ENCODE results near the gene SLC45A1. TPM values are rescaled to one million over a fixed set of nuclear protein-coding genes. Genes with fewer than 3 reads are reported as not detected.

The SLC45A1 gene
- total and polyA plus RNA-seq, 8 donors, result 1.1 to 3.0 (median 2.4) TPM; not detected in 3

DNA sequence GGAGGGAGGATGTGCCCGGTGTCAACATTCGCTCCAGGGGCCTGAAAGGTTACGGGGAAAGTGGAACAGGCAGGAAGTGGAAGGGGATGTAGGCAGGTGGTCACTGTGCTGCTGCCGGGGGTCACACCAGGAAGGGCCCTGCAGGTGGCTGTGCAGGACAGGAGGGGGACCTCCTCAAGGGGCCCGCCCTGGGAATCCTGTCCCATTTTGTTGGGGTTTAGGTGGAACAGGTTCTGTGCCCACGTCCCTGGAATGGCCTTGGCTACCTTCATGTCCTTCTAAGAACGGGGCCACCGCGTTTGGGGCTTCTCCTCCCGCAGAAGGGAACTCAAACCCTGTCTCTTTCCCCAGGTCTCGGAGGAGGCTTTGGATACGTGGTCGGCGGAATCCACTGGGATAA is 11.9 kb downstream of the SLC45A1 start:
- Histone ChIP-seq H3K4me3 (no peak overlapping the region), H3K36me3 (peaks cover 5 to 48% (median 11%) of the 10 kb centered on the region in 4 donors), H3K27me3 (no peaks in the 10 kb centered on the region), H3K27ac (no peak overlapping the region), H3K9me3 (no peaks in the 10 kb centered on the region), H3K4me1 (no peaks in the 10 kb centered on the region)
- TF ChIP-seq, protein P1, sequence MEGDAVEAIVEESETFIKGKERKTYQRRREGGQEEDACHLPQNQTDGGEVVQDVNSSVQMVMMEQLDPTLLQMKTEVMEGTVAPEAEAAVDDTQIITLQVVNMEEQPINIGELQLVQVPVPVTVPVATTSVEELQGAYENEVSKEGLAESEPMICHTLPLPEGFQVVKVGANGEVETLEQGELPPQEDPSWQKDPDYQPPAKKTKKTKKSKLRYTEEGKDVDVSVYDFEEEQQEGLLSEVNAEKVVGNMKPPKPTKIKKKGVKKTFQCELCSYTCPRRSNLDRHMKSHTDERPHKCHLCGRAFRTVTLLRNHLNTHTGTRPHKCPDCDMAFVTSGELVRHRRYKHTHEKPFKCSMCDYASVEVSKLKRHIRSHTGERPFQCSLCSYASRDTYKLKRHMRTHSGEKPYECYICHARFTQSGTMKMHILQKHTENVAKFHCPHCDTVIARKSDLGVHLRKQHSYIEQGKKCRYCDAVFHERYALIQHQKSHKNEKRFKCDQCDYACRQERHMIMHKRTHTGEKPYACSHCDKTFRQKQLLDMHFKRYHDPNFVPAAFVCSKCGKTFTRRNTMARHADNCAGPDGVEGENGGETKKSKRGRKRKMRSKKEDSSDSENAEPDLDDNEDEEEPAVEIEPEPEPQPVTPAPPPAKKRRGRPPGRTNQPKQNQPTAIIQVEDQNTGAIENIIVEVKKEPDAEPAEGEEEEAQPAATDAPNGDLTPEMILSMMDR (IDR thresholded peaks at IDR 0.05), result no peak
- no peak for TF ChIP-seq EP300 (IDR thresholded peaks at IDR 0.05)
- no peak for TF ChIP-seq POLR2A (IDR thresholded peaks at IDR 0.05)
- TF ChIP-seq POLR2AphosphoS5 (IDR thresholded peaks at IDR 0.05), result no peak
- WGBS, 5 donors, result 85 to 92% (median 89%) methylated on average over 14 of the region's 14 CpGs
- DNase-seq, result no peak
- intact Hi-C loops (cut with DNase I; ENCODE audit: low total_unique reads), result no loop called here

DNA sequence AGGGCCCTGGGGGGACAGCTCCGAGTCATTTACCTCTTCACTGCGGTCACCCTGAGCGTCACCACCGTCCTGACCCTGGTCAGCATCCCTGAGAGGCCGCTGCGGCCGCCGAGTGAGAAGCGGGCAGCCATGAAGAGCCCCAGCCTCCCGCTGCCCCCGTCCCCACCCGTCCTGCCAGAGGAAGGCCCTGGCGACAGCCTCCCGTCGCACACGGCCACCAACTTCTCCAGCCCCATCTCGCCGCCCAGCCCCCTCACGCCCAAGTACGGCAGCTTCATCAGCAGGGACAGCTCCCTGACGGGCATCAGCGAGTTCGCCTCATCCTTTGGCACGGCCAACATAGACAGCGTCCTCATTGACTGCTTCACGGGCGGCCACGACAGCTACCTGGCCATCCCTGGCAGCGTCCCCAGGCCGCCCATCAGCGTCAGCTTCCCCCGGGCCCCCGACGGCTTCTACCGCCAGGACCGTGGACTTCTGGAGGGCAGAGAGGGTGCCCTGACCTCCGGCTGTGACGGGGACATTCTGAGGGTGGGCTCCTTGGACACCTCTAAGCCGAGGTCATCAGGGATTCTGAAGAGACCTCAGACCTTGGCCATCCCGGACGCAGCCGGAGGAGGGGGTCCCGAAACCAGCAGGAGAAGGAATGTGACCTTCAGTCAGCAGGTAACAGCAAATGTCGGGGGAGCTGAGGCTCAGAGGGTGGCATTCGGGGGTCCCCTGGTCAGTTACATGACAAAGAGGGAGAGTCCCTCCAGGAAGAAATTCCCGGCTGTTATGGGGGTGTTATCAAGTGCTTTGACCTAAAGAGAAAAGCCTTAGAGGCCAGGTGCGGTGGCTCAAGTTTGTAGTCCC is 12.6 kb downstream of the SLC45A1 start:
- Histone ChIP-seq H3K36me3 (peaks cover 5 to 50% (median 13%) of the 10 kb centered on the region in 4 donors), H3K9me3 (no peaks in the 10 kb centered on the region), H3K27ac (no peak overlapping the region), H3K27me3 (no peaks in the 10 kb centered on the region), H3K4me1 (no peaks in the 10 kb centered on the region), H3K4me3 (no peak overlapping the region)
- DNase-seq, result no peak
- intact Hi-C loops (cut with DNase I; ENCODE audit: low total_unique reads), result no loop called here
- WGBS, 5 donors, result 91 to 95% (median 92%) methylated on average over 42 to 47 of the region's 47 CpGs
- TF ChIP-seq POLR2AphosphoS5 (IDR thresholded peaks at IDR 0.05), result no peak
- no peak for TF ChIP-seq POLR2A (IDR thresholded peaks at IDR 0.05)
- TF ChIP-seq EP300 (IDR thresholded peaks at IDR 0.05), result no peak
- TF ChIP-seq, protein P1 (IDR thresholded peaks at IDR 0.05), result no peak

DNA sequence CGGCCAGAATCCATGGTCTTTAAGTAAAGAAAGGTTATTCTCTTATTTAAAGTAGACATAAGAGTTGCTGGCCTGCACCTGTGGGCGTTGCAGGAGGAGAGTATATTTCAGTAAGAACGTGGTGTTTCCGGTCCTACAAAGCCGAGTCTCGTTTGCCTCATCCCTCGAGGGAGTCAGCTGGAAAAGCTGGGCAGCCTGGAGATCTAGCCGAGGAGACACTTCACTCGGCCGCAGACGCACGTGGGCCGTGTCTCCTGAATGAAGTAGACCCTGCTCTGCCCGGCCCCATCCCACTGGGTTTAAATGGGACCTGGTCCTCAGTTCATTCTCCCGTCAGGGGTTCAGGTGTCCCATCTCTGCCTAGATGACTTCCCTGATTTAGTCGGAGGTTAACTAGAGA is 14.9 kb downstream of the SLC45A1 start:
- Histone ChIP-seq H3K36me3 (peaks cover 0 to 43% (median 6%) of the 10 kb centered on the region in 4 donors), H3K27ac (no peak overlapping the region), H3K4me1 (no peaks in the 10 kb centered on the region), H3K4me3 (no peak overlapping the region), H3K9me3 (no peaks in the 10 kb centered on the region), H3K27me3 (no peaks in the 10 kb centered on the region)
- no peak for DNase-seq
- TF ChIP-seq, protein P1 (IDR thresholded peaks at IDR 0.05), result no peak
- TF ChIP-seq POLR2AphosphoS5 (IDR thresholded peaks at IDR 0.05), result no peak
- TF ChIP-seq EP300 (IDR thresholded peaks at IDR 0.05), result no peak
- TF ChIP-seq POLR2A (IDR thresholded peaks at IDR 0.05), result no peak
- 91 to 94% (median 92%) methylated on average over 16 of the region's 16 CpGs for WGBS, 5 donors
- intact Hi-C loops (cut with DNase I; ENCODE audit: low total_unique reads), result no loop called here

- H3K27ac ChIP-seq, result no peak overlapping the region
- DNase-seq, result no peak
- intact Hi-C loops (cut with DNase I; ENCODE audit: low total_unique reads), result no loop called here
- TF ChIP-seq POLR2A (IDR thresholded peaks at IDR 0.05) (no peak), POLR2AphosphoS5 (IDR thresholded peaks at IDR 0.05) (no peak)
- no peaks in the 10 kb centered on the region for H3K4me1 ChIP-seq
- WGBS, 5 donors, result 88 to 93% (median 89%) methylated on average over 16 of the region's 16 CpGs
- H3K9me3 ChIP-seq, result no peaks in the 10 kb centered on the region
- no peak overlapping the region for H3K4me3 ChIP-seq
- H3K27me3 ChIP-seq, result no peaks in the 10 kb centered on the region
- H3K36me3 ChIP-seq, result peaks cover 0 to 44% (median 6%) of the 10 kb centered on the region in 4 donors
Measured at GRCh38 chr1:8333246-8333987, 15.5 kb downstream of the SLC45A1 start.
